Naive thymus-derived CD4-positive, alpha-beta T cell (primary cell): Measurements from ENCODE around the gene STIM1. TPM values are rescaled to one million over a fixed set of nuclear protein-coding genes. Genes with fewer than 3 reads are reported as not detected.
A peak's percentile ranks its signal among the peaks of the same experiment; 100 is the strongest.

ENCODE experiments used
- ATAC-seq: fragments of 150-1000 bp; cut with Tn5 transposase; 2 replicates; pipeline ENCODE4 v1.10.0; 2021; ENCODE audit warnings: mild to moderate bottlenecking, moderate library complexity
- CTCF ChIA-PET: fragments of 350-600 bp; sonication (Branson Sonifier 250); formaldehyde crosslinking; loops from one replicate; lab custom pipeline; 2021; ENCODE audit warnings: antibody characterized with exemption; lab: Charles Lee
- POLR2A ChIA-PET: fragments of 350-600 bp; sonication (Branson Sonifier 250); formaldehyde crosslinking; loops from one replicate; lab custom pipeline; 2021; ENCODE audit warnings: antibody characterized with exemption, inconsistent platforms; lab: Charles Lee
- DNase-seq, 9 donors: peaks; one replicate each; pipeline versions ENCODE4 v3.0.0 to v3.0.0-alpha.2; 2020 to 2022; ENCODE audit warnings: mixed read lengths in 1 of 9
- H3K27ac ChIP-seq: one replicate; pipeline ENCODE4 v1.7.0; 2013; ENCODE audit warnings: mild to moderate bottlenecking, low read depth, low read length, moderate library complexity
- H3K27me3 ChIP-seq, 2 donors: one replicate each; pipeline ENCODE4 v1.7.0; 2013; ENCODE audit warnings: low read length in 2 of 2, mild to moderate bottlenecking in 2 of 2, moderate library complexity in 2 of 2; ENCODE audit not compliant: control insufficient read depth in 2 of 2, insufficient read depth in 2 of 2
- H3K36me3 ChIP-seq, 3 experiments: 1 replicate in 2 of 3; 2 replicates in 1 of 3; pipeline ENCODE4 v1.7.0; 2013; ENCODE audit warnings: low read length in 3 of 3, mild to moderate bottlenecking in 3 of 3, moderate library complexity in 1 of 3; ENCODE audit not compliant: insufficient read depth in 3 of 3, control insufficient read depth in 2 of 3
- H3K4me1 ChIP-seq, 2 donors: one replicate each; pipeline ENCODE4 v1.7.0; 2013; ENCODE audit warnings: low read length in 2 of 2, mild to moderate bottlenecking in 2 of 2, moderate library complexity in 1 of 2; ENCODE audit not compliant: control insufficient read depth in 2 of 2, insufficient read depth in 2 of 2
- H3K4me3 ChIP-seq: 2 replicates; pipeline ENCODE4 v1.7.0; 2013; ENCODE audit warnings: mild to moderate bottlenecking, low read length
- H3K9me3 ChIP-seq, 3 experiments: 1 replicate in 2 of 3; 2 replicates in 1 of 3; pipeline ENCODE4 v1.7.0; 2013; ENCODE audit warnings: low read length in 3 of 3; ENCODE audit not compliant: control insufficient read depth in 2 of 3
- H3K27ac Mint-ChIP-seq, 9 donors: one replicate each; pipeline ENCODE4 v1.8.0; 2020 to 2022; ENCODE audit warnings: mixed read lengths in 9 of 9, mild to moderate bottlenecking in 8 of 9, moderate library complexity in 5 of 9, inconsistent platforms in 2 of 9
- H3K27me3 Mint-ChIP-seq, 5 donors: one replicate each; pipeline ENCODE4 v1.8.0; 2021 to 2022; ENCODE audit warnings: mixed read lengths in 5 of 5, mild to moderate bottlenecking in 1 of 5
- H3K36me3 Mint-ChIP-seq, 5 donors: one replicate each; pipeline ENCODE4 v1.8.0; 2020 to 2022; ENCODE audit warnings: mixed read lengths in 5 of 5, mild to moderate bottlenecking in 3 of 5, inconsistent platforms in 1 of 5
- H3K4me1 Mint-ChIP-seq, 7 donors: one replicate each; pipeline ENCODE4 v1.8.0; 2020 to 2022; ENCODE audit warnings: mixed read lengths in 7 of 7, mild to moderate bottlenecking in 3 of 7, inconsistent platforms in 1 of 7
- H3K4me3 Mint-ChIP-seq, 10 donors: one replicate each; pipeline ENCODE4 v1.8.0; 2020 to 2022; ENCODE audit warnings: mild to moderate bottlenecking in 10 of 10, mixed read lengths in 10 of 10, moderate library complexity in 6 of 10, inconsistent platforms in 2 of 10
- H3K9me3 Mint-ChIP-seq, 11 donors: one replicate each; pipeline ENCODE4 v1.8.0; 2020 to 2022; ENCODE audit warnings: mixed read lengths in 11 of 11, mild to moderate bottlenecking in 4 of 11, inconsistent platforms in 1 of 11, moderate library complexity in 1 of 11
- intact Hi-C, 2 donors: fragments of 100-400 bp; cut with micrococcal nuclease; formaldehyde crosslinking; loops; one replicate each; pipeline ENCODE4 v1.15.1; 2023
- polyA plus RNA-seq, 2 donors: library from polyadenylated mRNA; unstranded; fragments of 300-500 nt; fragmentation: Illumina TruSeq; gene quantifications; one replicate each; pipeline ENCODE4 v1.2.3, GENCODE V29; 2021
- total RNA-seq, 6 experiments: library from RNA in 5 of 6; stranded (reverse) in 5 of 6; gene quantifications; 1 replicate in 5 of 6; 2 replicates in 1 of 6; pipeline ENCODE4 v1.2.3 and lab custom pipeline; 2021 to 2026

STIM1 gene
- total and polyA plus RNA-seq, 7 experiments from 2014 or later: 38.4 to 117 (median 99.0) TPM

DNA sequence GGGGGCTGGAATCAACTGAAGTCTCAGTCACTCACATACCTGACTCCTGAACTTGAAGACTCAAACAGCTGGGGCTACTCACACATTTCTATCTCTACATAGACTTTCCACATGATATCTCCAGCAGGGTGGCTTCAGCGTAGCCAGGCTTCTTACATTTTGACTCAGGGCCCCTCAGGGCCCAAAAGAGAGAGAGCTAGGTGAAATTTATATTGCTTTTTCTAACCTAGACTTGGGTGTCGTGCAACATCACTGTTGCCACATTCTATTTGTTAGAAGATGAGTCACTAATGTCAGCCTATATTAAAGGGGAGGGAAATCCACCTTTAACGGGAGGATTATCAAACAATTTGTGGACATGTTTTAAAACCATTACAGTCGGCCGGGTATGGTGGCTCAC lies 167.2 kb downstream of the STIM1 start:
- Mint-ChIP-seq H3K27ac (peak overlapping the region in 6 of 9 donors; percentile 1 to 76 (median 52)), H3K36me3 (peaks cover 13 to 69% (median 62%) of the 10 kb centered on the region in 5 donors), H3K27me3 (no peaks in the 10 kb centered on the region), H3K4me3 (no peak overlapping the region), H3K9me3 (peaks cover 0 to 18% (median 0%) of the 10 kb centered on the region in 11 donors), H3K4me1 (peaks cover 18 to 55% (median 47%) of the 10 kb centered on the region in 7 donors)
- Histone ChIP-seq H3K27ac (no peak overlapping the region), H3K27me3 (no peaks in the 10 kb centered on the region), H3K9me3 (no peaks in the 10 kb centered on the region), H3K4me3 (no peak overlapping the region), H3K36me3 (peaks cover 0 to 42% (median 9%) of the 10 kb centered on the region in 3 experiments), H3K4me1 (no peaks in the 10 kb centered on the region)
- intact Hi-C loops: no loop called here
- DNase-seq (no peak), ATAC-seq (no peak)
- CTCF ChIA-PET: no interaction called here
- POLR2A ChIA-PET: no interaction called here

DNA sequence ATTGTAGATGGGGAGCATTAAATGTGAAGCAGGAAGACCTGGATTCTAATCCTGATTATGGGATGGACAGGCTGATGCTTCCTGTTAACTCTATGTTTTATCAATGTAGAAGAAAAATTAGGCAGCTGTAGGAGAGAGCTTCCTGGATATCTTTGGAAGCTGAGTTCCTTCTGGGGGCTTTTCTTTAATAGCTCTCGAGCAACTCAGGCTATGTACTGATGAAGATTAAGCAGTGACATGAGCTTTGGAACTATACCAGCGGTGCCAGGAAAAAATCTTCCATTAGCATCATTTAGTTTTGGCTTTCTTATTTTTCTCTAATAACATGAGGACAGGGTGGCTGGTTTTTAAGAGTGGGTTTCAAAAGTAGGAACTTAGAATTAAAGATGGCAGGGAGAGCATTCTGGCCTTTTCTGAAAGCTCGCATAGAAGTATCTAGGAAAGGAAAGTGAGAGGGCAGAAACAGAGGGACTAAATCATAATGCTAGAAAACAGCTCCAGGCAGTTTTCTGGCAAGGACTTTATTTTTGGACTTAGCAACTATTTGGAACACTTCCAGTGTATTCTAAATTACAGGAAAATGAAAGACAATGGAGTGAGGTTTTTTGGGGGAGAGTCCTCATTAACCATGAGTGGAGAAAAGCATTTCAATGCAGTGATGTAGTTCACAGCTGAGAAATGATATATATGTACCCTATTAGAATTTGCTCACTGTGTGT lies 169.9 kb downstream of the STIM1 start:
- Histone ChIP-seq H3K4me3 (no peak overlapping the region), H3K4me1 (no peaks in the 10 kb centered on the region), H3K27ac (no peak overlapping the region), H3K27me3 (no peaks in the 10 kb centered on the region), H3K9me3 (no peaks in the 10 kb centered on the region), H3K36me3 (peaks cover 0 to 44% (median 9%) of the 10 kb centered on the region in 3 experiments)
- no peak for ATAC-seq
- H3K4me1 Mint-ChIP-seq: peaks cover 10 to 45% (median 29%) of the 10 kb centered on the region in 7 donors
- H3K27me3 Mint-ChIP-seq: no peaks in the 10 kb centered on the region
- intact Hi-C loops: no loop called here
- CTCF ChIA-PET: interaction anchor here (0.7 to 0.9 kb wide), 2 partner anchors 15 to 23 kb away, joined by 3 read pairs; no protein-coding TSS in a partner anchor
- peaks cover 0 to 18% (median 0%) of the 10 kb centered on the region in 11 donors for H3K9me3 Mint-ChIP-seq
- peak overlapping the region in 7 of 9 donors; percentile 10 to 65 (median 49) for H3K27ac Mint-ChIP-seq
- peaks cover 13 to 70% (median 62%) of the 10 kb centered on the region in 5 donors for H3K36me3 Mint-ChIP-seq
- POLR2A ChIA-PET: interaction anchor here (1.4 kb wide), 1 partner anchor 167 kb away, joined by 3 read pairs; no protein-coding TSS in a partner anchor
- no peak for DNase-seq
- H3K4me3 Mint-ChIP-seq: no peak overlapping the region

DNA sequence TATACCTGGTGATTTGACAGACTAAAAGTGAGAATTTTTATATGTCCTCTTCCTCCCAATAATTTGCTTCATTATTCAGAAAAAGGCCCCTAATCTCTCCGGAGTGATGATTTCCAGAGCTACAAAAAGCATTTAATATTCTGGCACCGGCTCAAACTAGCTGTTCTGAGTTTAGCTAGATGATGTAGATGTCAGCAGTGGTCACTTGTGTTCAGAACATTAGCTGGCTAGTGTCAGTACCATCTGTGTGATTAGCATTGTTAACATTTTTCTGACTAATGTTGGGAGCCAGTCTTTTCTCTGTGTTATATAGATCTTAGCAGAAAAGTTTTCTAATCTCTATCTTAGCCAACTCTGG lies 170.5 kb downstream of the STIM1 start:
- no peak for ATAC-seq
- Mint-ChIP-seq H3K9me3 (peaks cover 0 to 21% (median 1%) of the 10 kb centered on the region in 11 donors), H3K4me3 (no peak overlapping the region), H3K36me3 (peaks cover 13 to 67% (median 66%) of the 10 kb centered on the region in 5 donors), H3K27ac (peak overlapping the region in 3 of 9 donors; percentile 6 to 63 (median 32)), H3K27me3 (no peaks in the 10 kb centered on the region), H3K4me1 (peaks cover 6 to 41% (median 27%) of the 10 kb centered on the region in 7 donors)
- ChIA-PET POLR2A (interaction anchor here (0.6 to 1.4 kb wide), 2 partner anchors 33 to 167 kb away, joined by 3 to 5 read pairs; no protein-coding TSS in a partner anchor), CTCF (interaction anchor here (0.7 to 0.9 kb wide), 2 partner anchors 15 to 23 kb away, joined by 3 read pairs; no protein-coding TSS in a partner anchor)
- intact Hi-C loops: no loop called here
- H3K27ac ChIP-seq: no peak overlapping the region
- H3K9me3 ChIP-seq: no peaks in the 10 kb centered on the region
- H3K4me1 ChIP-seq: no peaks in the 10 kb centered on the region
- H3K27me3 ChIP-seq: no peaks in the 10 kb centered on the region
- DNase-seq: no peak
- no peak overlapping the region for H3K4me3 ChIP-seq
- peaks cover 0 to 44% (median 9%) of the 10 kb centered on the region in 3 experiments for H3K36me3 ChIP-seq

DNA sequence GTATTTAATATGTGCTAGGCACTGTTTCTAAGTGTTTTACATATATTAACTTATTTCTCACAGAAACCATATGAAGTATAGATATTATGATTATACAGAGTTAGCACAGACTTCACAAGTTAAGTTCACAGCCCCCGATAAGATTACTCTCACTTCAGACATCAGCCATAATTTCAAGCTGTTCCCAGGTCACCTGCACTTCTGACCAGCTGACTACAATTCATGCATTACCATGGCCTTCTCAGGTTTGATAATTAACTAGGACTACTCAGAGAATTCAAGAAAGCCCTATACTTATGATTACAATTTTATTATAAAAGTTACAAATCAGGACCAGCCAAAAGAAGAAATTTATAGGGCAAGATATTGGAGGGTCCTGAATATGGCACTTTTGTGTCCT lies 170.9 kb downstream of the STIM1 start:
- Mint-ChIP-seq H3K27ac (peak overlapping the region in 1 of 9 donors; percentile 36), H3K4me1 (peaks cover 6 to 41% (median 23%) of the 10 kb centered on the region in 7 donors), H3K36me3 (peaks cover 13 to 71% (median 70%) of the 10 kb centered on the region in 5 donors), H3K9me3 (peaks cover 0 to 26% (median 1%) of the 10 kb centered on the region in 11 donors), H3K27me3 (no peaks in the 10 kb centered on the region), H3K4me3 (no peak overlapping the region)
- H3K27me3 ChIP-seq: no peaks in the 10 kb centered on the region
- ChIA-PET POLR2A (interaction anchor here (0.6 to 1.4 kb wide), 2 partner anchors 33 to 168 kb away, joined by 3 to 5 read pairs; no protein-coding TSS in a partner anchor), CTCF (interaction anchor here (0.7 kb wide), 1 partner anchor 15 kb away, joined by 3 read pairs; no protein-coding TSS in a partner anchor)
- intact Hi-C loops: no loop called here
- ATAC-seq (no peak), DNase-seq (no peak)
- H3K27ac ChIP-seq: no peak overlapping the region
- H3K4me1 ChIP-seq: no peaks in the 10 kb centered on the region
- no peak overlapping the region for H3K4me3 ChIP-seq
- no peaks in the 10 kb centered on the region for H3K9me3 ChIP-seq
- H3K36me3 ChIP-seq: peaks cover 0 to 44% (median 9%) of the 10 kb centered on the region in 3 experiments

DNA sequence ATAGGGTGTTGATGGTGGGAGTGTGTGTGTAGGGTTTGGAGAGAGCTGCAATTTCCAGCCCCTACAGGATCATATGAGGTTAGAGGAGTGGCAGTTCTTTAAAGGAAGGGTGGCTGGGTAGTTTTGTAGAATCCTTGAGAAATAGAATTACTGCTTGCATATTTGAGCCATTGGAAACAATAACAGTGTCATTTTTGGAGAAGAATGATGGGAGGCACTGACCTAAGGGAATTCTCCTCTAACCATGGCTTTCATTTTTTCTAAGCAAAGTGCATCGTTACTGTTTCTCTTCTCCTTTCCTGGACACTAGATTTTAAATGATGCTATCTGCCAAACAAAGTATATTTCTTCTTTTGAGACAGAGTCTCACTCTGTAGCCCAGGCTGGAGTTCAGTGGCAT lies 172.3 kb downstream of the STIM1 start:
- H3K9me3 ChIP-seq: no peaks in the 10 kb centered on the region
- DNase-seq (no peak), ATAC-seq (no peak)
- no peaks in the 10 kb centered on the region for H3K4me1 ChIP-seq
- Mint-ChIP-seq H3K4me1 (peaks cover 3 to 33% (median 16%) of the 10 kb centered on the region in 7 donors), H3K9me3 (peaks cover 0 to 38% (median 5%) of the 10 kb centered on the region in 11 donors), H3K27ac (peak overlapping the region in 4 of 9 donors; percentile 7 to 91 (median 35)), H3K36me3 (peaks cover 8 to 77% (median 76%) of the 10 kb centered on the region in 5 donors), H3K4me3 (no peak overlapping the region), H3K27me3 (no peaks in the 10 kb centered on the region)
- H3K27me3 ChIP-seq: no peaks in the 10 kb centered on the region
- POLR2A ChIA-PET: interaction anchor here (0.6 to 0.7 kb wide), 2 partner anchors 22 to 246 kb away, joined by 3 read pairs; no protein-coding TSS in a partner anchor
- intact Hi-C loops: no loop called here
- CTCF ChIA-PET: interaction anchor here (0.6 to 0.7 kb wide), 2 partner anchors 41 to 124 kb away, joined by 4 to 7 read pairs; no protein-coding TSS in a partner anchor
- H3K4me3 ChIP-seq: no peak overlapping the region
- H3K27ac ChIP-seq: no peak overlapping the region
- H3K36me3 ChIP-seq: peaks cover 0 to 42% (median 9%) of the 10 kb centered on the region in 3 experiments

DNA sequence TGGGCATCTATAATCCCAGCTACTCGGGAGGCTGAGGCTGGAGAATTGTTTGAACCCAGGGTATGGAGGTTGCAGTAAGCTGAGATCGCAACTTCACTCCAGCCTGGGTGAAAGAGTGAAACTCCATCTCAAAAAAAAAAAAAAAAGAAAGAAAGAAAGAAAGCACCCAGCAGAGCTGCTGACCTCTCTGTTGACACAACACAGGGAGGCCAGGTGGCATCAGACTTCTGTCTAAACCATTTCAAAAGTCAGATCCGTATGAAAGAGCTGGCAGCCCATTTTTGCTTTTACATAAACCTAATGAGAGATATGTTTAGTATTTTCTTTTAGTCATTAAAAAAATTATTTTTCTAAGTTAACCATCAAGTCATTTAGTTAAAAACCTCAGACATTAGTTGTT lies 174.7 kb downstream of the STIM1 start:
- Mint-ChIP-seq H3K27ac (peak overlapping the region in 4 of 9 donors; percentile 2 to 52 (median 10)), H3K9me3 (peaks cover 0 to 46% (median 5%) of the 10 kb centered on the region in 11 donors), H3K4me3 (no peak overlapping the region), H3K4me1 (peaks cover 3 to 32% (median 19%) of the 10 kb centered on the region in 7 donors), H3K36me3 (peaks cover 0 to 66% (median 60%) of the 10 kb centered on the region in 5 donors), H3K27me3 (no peaks in the 10 kb centered on the region)
- H3K27ac ChIP-seq: no peak overlapping the region
- intact Hi-C loops: no loop called here
- ChIA-PET POLR2A (interaction anchor here (0.7 kb wide), 1 partner anchor 111 kb away, joined by 3 read pairs; no protein-coding TSS in a partner anchor), CTCF (interaction anchor here (0.7 kb wide), 1 partner anchor 42 kb away, joined by 3 read pairs; no protein-coding TSS in a partner anchor)
- H3K36me3 ChIP-seq: peaks cover 0 to 23% (median 4%) of the 10 kb centered on the region in 3 experiments
- H3K4me3 ChIP-seq: no peak overlapping the region
- no peaks in the 10 kb centered on the region for H3K27me3 ChIP-seq
- no peaks in the 10 kb centered on the region for H3K4me1 ChIP-seq
- peaks cover 0 to 3% (median 0%) of the 10 kb centered on the region in 3 experiments for H3K9me3 ChIP-seq
- ATAC-seq (no peak), DNase-seq (no peak)
